Endothelial cell of umbilical vein (primary cell): ENCODE measurements around the gene ENPP5.

Source experiments
- CTCF ChIP-seq, 2 donors: IDR thresholded peaks; 1 replicate in 1 of 2; 2 replicates in 1 of 2; pipeline ENCODE4 v1.5.1; 2011; ENCODE audit warnings: low read length in 2 of 2, mild to moderate bottlenecking in 2 of 2, moderate library complexity in 2 of 2, control low read depth in 1 of 2, inconsistent platforms in 1 of 2, low read depth in 1 of 2; ENCODE audit not compliant: insufficient read depth in 1 of 2; ENCODE audit errors: extremely low read depth in 1 of 2
- EZH2 ChIP-seq: IDR thresholded peaks from 2 replicates; pipeline ENCODE4 v1.6.1; 2012; ENCODE audit warnings: borderline replicate concordance, low read depth, mild to moderate bottlenecking, moderate library complexity, low read length, inconsistent platforms; ENCODE audit not compliant: severe bottlenecking
- FOS ChIP-seq: IDR thresholded peaks from 2 replicates; pipeline ENCODE4 v1.6.1; 2011; ENCODE audit warnings: mild to moderate bottlenecking, low read length, moderate library complexity, borderline replicate concordance; ENCODE audit not compliant: insufficient read depth
- GATA2 ChIP-seq: IDR thresholded peaks from 2 replicates; pipeline ENCODE4 v1.7.0; 2011; ENCODE audit warnings: low read depth, mild to moderate bottlenecking, moderate library complexity, mixed read lengths, low read length; ENCODE audit not compliant: insufficient read length, insufficient read depth
- JUN ChIP-seq: IDR thresholded peaks from 2 replicates; pipeline ENCODE4 v1.6.1; 2011; ENCODE audit warnings: borderline replicate concordance, low read depth; ENCODE audit not compliant: insufficient read length, insufficient read depth
- MAX ChIP-seq: IDR thresholded peaks from 2 replicates; pipeline ENCODE4 v1.6.1; 2011; ENCODE audit not compliant: insufficient read depth, insufficient read length
- MYC ChIP-seq: IDR thresholded peaks from one replicate; pipeline ENCODE4 v1.6.1; 2011; ENCODE audit warnings: mild to moderate bottlenecking, low read depth, low read length
- POLR2A ChIP-seq: IDR thresholded peaks from 2 replicates; pipeline ENCODE4 v1.6.1; 2012; ENCODE audit warnings: low read depth, mild to moderate bottlenecking, control low read depth, low read length
- POLR2AphosphoS5 ChIP-seq: IDR thresholded peaks from 2 replicates; pipeline ENCODE4 v1.6.1; 2012; ENCODE audit warnings: low read depth, mild to moderate bottlenecking, control low read depth, low read length, moderate library complexity; ENCODE audit not compliant: insufficient read depth

GRCh38 chr6:46204880-46205650 lies 34.3 kb upstream of the ENPP5 start:
- TF ChIP-seq FOS (no peak), CTCF (IDR thresholded peaks at IDR 0.05; ENCODE audit: extremely low read depth in 1 of 2, insufficient read depth in 1 of 2, low read depth in 1 of 2, low read length in 2 of 2) (no peak), EZH2 (no peak), MAX (no peak), POLR2A (no peak), JUN (no peak), MYC (no peak), POLR2AphosphoS5 (no peak), GATA2 (no peak)
